Measurements from ENCODE around the gene CDC42BPG. TPM values are rescaled to one million over a fixed set of nuclear protein-coding genes. Genes with fewer than 3 reads are reported as not detected.

CDC42BPG gene
- polyA plus RNA-seq, 1 donor, result 0.91 TPM

- peak; percentile 92 for DNase-seq (ENCODE audit: low read depth)
These were observed 34.2 kb upstream of the CDC42BPG start, which contains the start of gene EHD1 for GRCh38 chr11:64878494-64879243. Gene EHD1 (minus strand): TSS chr11:64878621. CDS start chr11:64878464, 157 bp downstream.

DNA sequence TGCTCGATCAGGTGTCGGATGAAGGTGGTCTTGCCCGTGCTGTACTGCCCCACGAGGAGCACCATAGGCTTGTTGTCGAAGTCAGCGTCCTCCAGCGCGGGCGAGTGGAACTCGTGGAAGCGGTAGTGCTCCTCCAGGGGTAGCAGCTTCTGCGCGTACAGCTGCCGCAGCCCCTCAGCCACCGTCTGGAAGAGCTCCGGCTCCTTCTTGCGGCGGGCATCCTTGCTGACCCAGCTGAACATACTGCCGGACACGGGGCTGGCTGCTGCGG, 33.7 kb upstream of the CDC42BPG start:
- DNase-seq (ENCODE audit: low read depth), result no peak

DNA sequence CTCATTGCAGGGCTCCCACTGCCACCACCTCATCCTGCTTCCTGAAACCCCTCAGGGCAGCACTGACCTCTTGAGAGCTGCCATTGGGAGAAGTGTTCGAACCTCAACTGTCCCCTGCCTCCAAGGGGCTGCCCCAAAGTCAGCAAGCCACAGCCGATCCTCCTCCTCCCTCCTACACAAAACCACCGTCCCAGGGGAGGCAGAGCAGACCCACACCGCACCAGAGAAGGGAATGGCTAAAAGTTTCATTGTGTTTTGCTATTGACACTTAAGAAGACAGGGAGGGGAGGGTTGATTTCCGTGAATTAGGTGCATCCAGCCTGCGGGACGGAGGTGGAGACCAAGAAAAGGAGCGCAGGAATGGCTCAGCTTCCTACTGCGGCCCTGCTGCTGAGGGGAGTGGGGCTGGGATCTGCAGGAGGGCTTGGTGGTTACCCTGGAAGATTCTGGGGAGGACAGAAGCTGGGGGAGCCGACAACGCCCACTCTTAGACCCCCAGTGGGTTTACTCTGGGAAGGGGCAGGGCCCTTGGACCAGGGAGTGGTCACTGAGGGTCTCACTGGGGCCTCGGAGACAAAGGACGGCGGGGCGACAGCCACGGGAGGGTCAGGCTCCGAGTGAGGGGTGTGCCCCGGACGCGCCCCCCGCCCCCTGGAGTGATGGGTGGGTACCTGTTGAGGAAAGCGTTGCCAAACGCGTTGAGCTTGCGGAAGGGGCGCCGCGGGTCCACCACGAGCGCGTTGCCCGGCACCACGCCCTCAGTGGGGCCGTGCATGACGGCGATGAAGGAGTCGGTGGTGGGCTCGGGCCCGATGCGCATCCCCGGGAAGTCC, 33.2 kb upstream of the CDC42BPG start:
- no peak for DNase-seq (ENCODE audit: low read depth)

DNA sequence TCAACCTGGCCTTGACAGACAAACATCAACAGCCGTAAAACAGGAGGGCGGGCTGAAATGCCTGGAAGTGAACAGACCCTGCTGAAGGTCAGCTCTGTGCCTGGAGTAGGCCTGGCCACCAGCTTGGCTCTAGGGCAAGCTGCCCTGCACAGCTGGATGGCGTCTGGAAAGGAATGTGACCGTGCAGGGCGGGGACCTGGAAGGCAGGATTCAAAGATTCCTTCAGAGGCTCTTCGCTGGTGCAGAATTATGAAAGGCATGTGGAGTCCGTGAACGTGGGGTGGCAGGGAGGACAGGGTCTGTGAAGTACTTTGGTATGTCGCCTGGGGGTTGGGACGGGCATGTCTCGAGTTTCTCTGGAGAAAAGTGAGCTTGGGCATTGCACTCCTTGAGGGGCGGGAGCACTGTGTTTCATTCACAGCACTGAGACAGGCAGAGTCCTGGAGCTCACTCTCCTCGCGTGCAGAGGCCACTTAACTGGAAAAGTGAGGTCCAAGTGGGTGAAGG, 32.4 kb upstream of the CDC42BPG start:
- no peak for DNase-seq (ENCODE audit: low read depth)

- no peak for DNase-seq (ENCODE audit: low read depth)
These were observed 31.8 kb upstream of the CDC42BPG start for GRCh38 chr11:64876229-64876750.

- no peak for DNase-seq (ENCODE audit: low read depth)
These were observed 31.1 kb upstream of the CDC42BPG start for GRCh38 chr11:64875369-64876228.

- no peak for DNase-seq (ENCODE audit: low read depth)
These were observed 30.1 kb upstream of the CDC42BPG start for GRCh38 chr11:64874308-64875240.

DNA sequence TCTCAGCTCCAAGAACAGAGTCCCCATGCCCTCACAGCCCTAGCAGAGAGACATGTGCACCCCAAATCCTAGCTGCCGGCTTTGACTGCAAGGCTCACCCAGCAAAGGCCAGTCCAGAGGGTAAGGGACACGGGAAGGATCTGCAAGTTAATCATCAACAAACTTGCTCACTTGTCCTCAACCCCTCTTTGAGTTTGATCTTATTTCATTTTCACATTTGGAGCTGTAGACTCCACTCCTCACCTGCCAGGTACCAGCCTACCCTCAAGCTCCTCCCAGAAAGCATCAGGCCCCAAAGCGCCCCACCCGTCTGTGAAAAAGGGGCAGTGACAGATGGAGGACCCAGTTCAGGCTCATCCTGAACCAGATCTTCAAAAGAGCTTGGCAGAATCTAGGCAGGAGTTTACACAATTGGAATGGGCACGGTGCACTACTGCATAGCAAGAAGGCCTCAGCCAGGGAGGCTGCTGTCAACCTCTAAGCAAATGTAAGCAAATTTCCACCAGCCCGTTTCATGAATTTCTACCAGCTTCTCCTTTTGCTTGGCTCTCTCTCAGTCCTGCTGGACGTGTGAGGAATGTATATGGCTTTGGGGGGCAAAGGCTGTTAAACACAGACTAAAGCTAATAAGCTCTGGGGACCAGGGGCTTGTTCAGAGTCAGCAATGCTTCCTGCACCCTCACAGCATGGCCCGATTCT, 28.5 kb upstream of the CDC42BPG start:
- DNase-seq (ENCODE audit: low read depth), result no peak

GRCh38 chr11:64871492-64871891, 27.0 kb upstream of the CDC42BPG start:
- DNase-seq (ENCODE audit: low read depth), result no peak

DNA sequence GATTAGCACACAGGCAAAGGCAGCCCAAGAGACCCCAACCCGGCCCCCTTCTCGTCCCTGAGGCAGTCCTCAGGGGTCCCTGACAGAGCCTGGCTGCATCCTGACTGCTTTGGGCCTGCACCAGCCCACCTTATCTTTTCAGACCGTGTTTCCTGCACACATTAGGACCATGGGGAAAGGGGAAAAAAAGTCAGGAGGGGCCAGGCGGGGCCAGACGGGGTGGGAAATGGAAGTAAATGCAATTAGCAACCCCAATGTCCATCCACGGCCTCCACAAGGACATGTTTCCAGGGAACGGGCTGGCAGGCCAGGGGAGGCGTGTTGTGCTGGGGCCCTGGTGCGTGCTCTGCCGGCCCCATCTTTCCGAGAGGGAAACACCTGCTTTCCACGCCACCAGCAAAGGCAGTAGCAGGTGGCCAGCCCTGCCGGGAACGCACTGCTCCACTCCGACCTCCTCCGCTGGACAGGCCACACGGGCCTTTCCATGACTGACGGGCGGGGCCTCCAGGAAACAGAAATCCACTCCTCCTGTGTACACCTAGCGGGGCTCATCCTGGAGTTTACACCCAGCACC, 26.5 kb upstream of the CDC42BPG start:
- DNase-seq (ENCODE audit: low read depth), result no peak

GRCh38 chr11:64870176-64870892, 25.9 kb upstream of the CDC42BPG start:
- no peak for DNase-seq (ENCODE audit: low read depth)

- no peak for DNase-seq (ENCODE audit: low read depth)
These were observed 25.2 kb upstream of the CDC42BPG start for GRCh38 chr11:64869571-64870175.

GRCh38 chr11:64868904-64869570, 24.6 kb upstream of the CDC42BPG start:
- DNase-seq (ENCODE audit: low read depth), result no peak

DNA sequence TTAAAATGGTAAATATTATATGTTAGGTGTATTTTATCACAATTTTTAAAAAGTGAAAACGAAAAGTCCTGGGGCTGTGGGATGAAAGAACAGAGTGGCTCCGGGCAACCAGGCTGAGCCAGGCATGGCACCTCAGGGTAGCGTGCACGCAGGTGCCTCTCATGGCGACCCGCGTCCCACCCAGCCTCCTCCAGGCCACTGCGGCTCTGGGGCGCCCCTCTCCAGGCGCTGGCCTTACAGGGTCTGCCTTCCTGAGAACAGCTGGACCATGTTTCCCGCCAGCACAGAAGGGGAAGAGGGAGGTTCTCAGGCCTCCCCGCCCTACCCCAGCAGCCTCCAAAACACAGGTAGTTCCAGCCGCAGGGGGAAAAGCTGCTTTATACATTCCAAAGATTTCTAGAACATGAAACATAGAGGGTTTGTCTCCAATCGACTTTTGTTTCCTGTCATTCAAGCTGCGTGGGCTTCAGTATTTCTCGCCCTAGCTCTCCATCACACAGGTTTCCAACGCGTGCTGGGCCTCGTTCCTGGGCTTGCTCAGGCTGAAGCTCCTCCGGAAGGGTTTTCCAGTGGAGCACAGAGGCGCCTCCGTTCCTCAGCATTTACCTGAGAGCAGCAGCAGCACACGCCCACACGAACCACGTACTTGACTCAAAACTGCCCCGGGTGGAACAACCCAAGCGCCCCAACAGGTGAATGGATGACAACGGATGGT, 23.5 kb upstream of the CDC42BPG start:
- DNase-seq (ENCODE audit: low read depth), result no peak

DNA sequence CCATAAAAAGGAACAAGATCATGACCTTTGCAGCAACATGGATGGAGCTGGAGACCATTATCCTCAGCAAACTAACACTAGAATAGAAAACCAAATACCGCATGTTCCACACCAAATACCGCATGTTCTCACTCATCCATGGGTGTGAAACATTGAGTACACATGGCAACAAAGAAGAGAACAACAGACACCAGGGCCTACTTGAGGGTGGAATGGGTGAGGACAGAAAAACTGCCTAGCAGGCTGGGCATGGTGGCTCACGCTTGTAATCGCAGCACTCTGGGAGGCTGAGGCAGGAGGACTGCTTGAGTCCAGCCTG, 21.7 kb upstream of the CDC42BPG start:
- no peak for DNase-seq (ENCODE audit: low read depth)

GRCh38 chr11:64865286-64866172, 21.1 kb upstream of the CDC42BPG start:
- no peak for DNase-seq (ENCODE audit: low read depth)

All from forelimb muscle (tissue), 1 donor.